K562 (cell line): ENCODE measurements around the gene UPK2. TPM values are rescaled to one million over a fixed set of nuclear protein-coding genes. Genes with fewer than 3 reads are reported as not detected.

Experiments used
- CBX2 ChIP-seq: fragments of 200-600 bp; sonication (generic); IDR thresholded peaks from one replicate; pipeline ENCODE4 v1.6.1; 2012; ENCODE audit warnings: mild to moderate bottlenecking, low read length, inconsistent platforms; ENCODE audit not compliant: insufficient read depth, poor library complexity, severe bottlenecking
- CHD1 ChIP-seq: fragments of 200-600 bp; sonication (generic); IDR thresholded peaks from one replicate; pipeline ENCODE4 v1.6.1; 2012; ENCODE audit warnings: mild to moderate bottlenecking, moderate library complexity, low read length, inconsistent platforms
- DMBX1 ChIP-seq: fragments of 250-450 bp; sonication (Bioruptor Pico); IDR thresholded peaks from 2 replicates; pipeline ENCODE4 v1.8.0; 2022; ENCODE audit warnings: inconsistent platforms, mild to moderate bottlenecking, moderate library complexity, borderline replicate concordance
- NONO ChIP-seq, 2 experiments: fragments of 200-400 bp in 1 of 2; fragments of 450-650 bp in 1 of 2; formaldehyde crosslinking in 1 of 2; IDR thresholded peaks; 2 replicates each; pipeline ENCODE4 v1.6.1; 2017; ENCODE audit warnings: low read depth in 2 of 2, mild to moderate bottlenecking in 2 of 2, moderate library complexity in 2 of 2, low read length in 1 of 2
- PCBP1 ChIP-seq: fragments of 200-400 bp; formaldehyde crosslinking; IDR thresholded peaks from 2 replicates; pipeline ENCODE4 v1.6.1; 2018; ENCODE audit warnings: mild to moderate bottlenecking, low read depth, low read length; ENCODE audit not compliant: poor library complexity, severe bottlenecking
- PTBP1 ChIP-seq: fragments of 200-400 bp; formaldehyde crosslinking; IDR thresholded peaks from 2 replicates; pipeline ENCODE4 v1.6.1; 2017; ENCODE audit warnings: low read depth, low read length
- SIN3A ChIP-seq, 2 experiments: fragments of 150-350 bp in 1 of 2; IDR thresholded peaks; 2 replicates each; pipeline ENCODE4 v1.6.1; 2011 to 2016; ENCODE audit warnings: borderline replicate concordance in 2 of 2, low read depth in 2 of 2, low read length in 2 of 2, mild to moderate bottlenecking in 2 of 2, moderate library complexity in 2 of 2; ENCODE audit not compliant: control insufficient read depth in 1 of 2
- SOX6 ChIP-seq: fragments of 450-650 bp; IDR thresholded peaks from 2 replicates; pipeline ENCODE4 v1.6.1; 2014; ENCODE audit warnings: mild to moderate bottlenecking
- XRCC4 ChIP-seq: IDR thresholded peaks from one replicate; pipeline ENCODE4 v1.6.1; 2011; ENCODE audit not compliant: insufficient read depth, insufficient read length; ENCODE audit errors: extremely low read depth
- ZNF124 ChIP-seq: sonication (generic); formaldehyde crosslinking; IDR thresholded peaks from 2 replicates; pipeline ENCODE4 v1.8.1; 2022; ENCODE audit warnings: missing genetic modification reagents
- ZNF133 ChIP-seq: fragments of 250-450 bp; sonication (Bioruptor Pico); IDR thresholded peaks from 2 replicates; pipeline ENCODE4 v1.4.0; 2020; ENCODE audit warnings: mild to moderate bottlenecking
- polyA plus RNA-seq, 8 experiments: library from polyadenylated mRNA; depleted of rRNA in 4 of 8; stranded (reverse) in 5 of 8; unstranded in 3 of 8; fragments of >200 nt; fragmentation: Nextera tagmentation in 2 of 8; fragmentation: Illumina TruSeq in 1 of 8; extraction: Ambion mirVana in 2 of 8; extraction: Trizol in 1 of 8; gene quantifications; 2 replicates each; pipeline versions ENCODE4 v1.2.1 to v1.2.3, GENCODE V29; 2011 to 2014; ENCODE audit warnings: inconsistent platforms in 1 of 8, missing spikeins in 1 of 8
- total RNA-seq, 7 experiments: library from RNA; depleted of rRNA in 6 of 7; stranded (reverse); fragments of >200 nt in 6 of 7; fragmentation: Illumina TruSeq in 2 of 7; extraction: Trizol in 2 of 7; gene quantifications; 2 replicates each; pipeline versions ENCODE4 v1.2.1 to v1.2.3, GENCODE V29; 2011 to 2021; ENCODE audit warnings: low replicate concordance in 1 of 7
- TF ChIP-seq, protein P1 (sequence below), 2 experiments: fragments of 450-650 bp in 1 of 2; sonication (generic) in 1 of 2; formaldehyde crosslinking; conservative IDR thresholded peaks; 2 replicates each; pipeline versions ENCODE4 v1.4.0 to v1.8.1; 2020 to 2022; ENCODE audit warnings: mild to moderate bottlenecking in 1 of 2, missing genetic modification reagents in 1 of 2
- TF ChIP-seq, protein P2 (sequence below): sonication (generic); formaldehyde crosslinking; IDR thresholded peaks from 2 replicates; pipeline ENCODE4 v1.9.0; 2022; ENCODE audit warnings: mild to moderate bottlenecking, missing genetic modification reagents
- TF ChIP-seq, protein P3 (sequence below): sonication (generic); formaldehyde crosslinking; IDR thresholded peaks from 2 replicates; pipeline ENCODE4 v1.8.0; 2023; ENCODE audit warnings: mild to moderate bottlenecking, missing genetic modification reagents
- TF ChIP-seq, protein P4 (sequence below): fragments of 450-650 bp; formaldehyde crosslinking; IDR thresholded peaks from 2 replicates; pipeline ENCODE4 v1.4.0; 2022; ENCODE audit warnings: missing genetic modification characterization
- TF ChIP-seq, protein P5 (sequence below), 2 experiments: IDR thresholded peaks; 2 replicates each; pipeline ENCODE4 v1.6.1; 2011; ENCODE audit warnings: borderline replicate concordance in 1 of 2, control low read depth in 1 of 2, low read depth in 1 of 2, low read length in 1 of 2, mild to moderate bottlenecking in 1 of 2, mixed read lengths in 1 of 2, moderate library complexity in 1 of 2; ENCODE audit not compliant: insufficient read depth in 1 of 2, insufficient read length in 1 of 2, poor library complexity in 1 of 2, severe bottlenecking in 1 of 2; ENCODE audit errors: extremely low read depth in 1 of 2

UPK2 gene
- total and polyA plus RNA-seq, 9 of the 15 experiments (the other 6 are each of a cell fraction or from before 2014, with no cell fraction given): not detected

DNA sequence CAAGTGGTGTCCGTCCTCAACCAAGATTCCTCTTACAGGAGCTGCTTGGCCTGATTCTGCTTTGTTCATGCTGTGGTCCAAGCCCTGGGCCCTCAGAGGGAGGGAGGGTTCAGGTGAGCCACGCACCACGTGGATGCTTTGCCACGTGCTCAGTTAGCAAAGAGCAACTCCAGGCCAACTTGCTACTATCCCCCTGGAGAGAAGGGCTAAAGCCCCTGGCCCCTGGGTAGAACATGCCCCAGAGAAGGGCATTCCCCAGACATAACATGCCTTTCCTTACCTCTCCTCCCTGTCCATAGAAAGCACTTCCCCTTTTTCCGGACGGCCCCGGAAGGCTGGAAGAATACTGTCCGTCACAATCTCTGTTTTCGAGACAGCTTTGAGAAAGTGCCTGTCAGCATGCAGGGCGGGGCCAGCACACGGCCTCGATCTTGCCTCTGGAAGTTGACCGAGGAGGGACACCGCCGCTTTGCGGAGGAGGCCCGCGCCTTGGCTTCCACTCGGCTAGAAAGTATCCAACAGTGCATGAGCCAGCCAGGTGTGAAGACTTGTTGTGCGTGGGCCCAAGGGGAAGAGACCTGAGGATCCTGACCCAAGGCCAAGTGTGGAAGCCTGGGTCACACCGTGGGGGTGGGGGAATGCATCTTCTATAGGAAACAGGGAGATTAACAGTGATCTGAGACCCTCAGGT is 24.2 kb downstream of the UPK2 start (continued):
- TF ChIP-seq, protein P1, sequence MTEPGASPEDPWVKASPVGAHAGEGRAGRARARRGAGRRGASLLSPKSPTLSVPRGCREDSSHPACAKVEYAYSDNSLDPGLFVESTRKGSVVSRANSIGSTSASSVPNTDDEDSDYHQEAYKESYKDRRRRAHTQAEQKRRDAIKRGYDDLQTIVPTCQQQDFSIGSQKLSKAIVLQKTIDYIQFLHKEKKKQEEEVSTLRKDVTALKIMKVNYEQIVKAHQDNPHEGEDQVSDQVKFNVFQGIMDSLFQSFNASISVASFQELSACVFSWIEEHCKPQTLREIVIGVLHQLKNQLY (CRISPR knock-in tag; conservative IDR thresholded peaks at IDR 0.05): no peak; a peak in 1 of 4 replicates
- TF ChIP-seq PTBP1 (no peak), SIN3A (IDR thresholded peaks at IDR 0.05; ENCODE audit: borderline replicate concordance in 2 of 2, control insufficient read depth in 1 of 2, low read depth in 2 of 2, low read length in 2 of 2) (no peak), CBX2 (no peak), CHD1 (no peak), PCBP1 (no peak), ZNF133 (CRISPR knock-in tag) (no peak), XRCC4 (no peak), ZNF124 (CRISPR knock-in tag) (no peak), NONO (IDR thresholded peaks at IDR 0.05; ENCODE audit: low read depth in 2 of 2, low read length in 1 of 2) (no peak), DMBX1 (CRISPR knock-in tag) (peak; percentile 59; the same call in 1 of the 2 replicates), SOX6 (peak; percentile 67)
- TF ChIP-seq, protein P2, sequence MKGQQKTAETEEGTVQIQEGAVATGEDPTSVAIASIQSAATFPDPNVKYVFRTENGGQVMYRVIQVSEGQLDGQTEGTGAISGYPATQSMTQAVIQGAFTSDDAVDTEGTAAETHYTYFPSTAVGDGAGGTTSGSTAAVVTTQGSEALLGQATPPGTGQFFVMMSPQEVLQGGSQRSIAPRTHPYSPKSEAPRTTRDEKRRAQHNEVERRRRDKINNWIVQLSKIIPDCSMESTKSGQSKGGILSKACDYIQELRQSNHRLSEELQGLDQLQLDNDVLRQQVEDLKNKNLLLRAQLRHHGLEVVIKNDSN (CRISPR knock-in tag): peak; percentile 94
- TF ChIP-seq, protein P3, sequence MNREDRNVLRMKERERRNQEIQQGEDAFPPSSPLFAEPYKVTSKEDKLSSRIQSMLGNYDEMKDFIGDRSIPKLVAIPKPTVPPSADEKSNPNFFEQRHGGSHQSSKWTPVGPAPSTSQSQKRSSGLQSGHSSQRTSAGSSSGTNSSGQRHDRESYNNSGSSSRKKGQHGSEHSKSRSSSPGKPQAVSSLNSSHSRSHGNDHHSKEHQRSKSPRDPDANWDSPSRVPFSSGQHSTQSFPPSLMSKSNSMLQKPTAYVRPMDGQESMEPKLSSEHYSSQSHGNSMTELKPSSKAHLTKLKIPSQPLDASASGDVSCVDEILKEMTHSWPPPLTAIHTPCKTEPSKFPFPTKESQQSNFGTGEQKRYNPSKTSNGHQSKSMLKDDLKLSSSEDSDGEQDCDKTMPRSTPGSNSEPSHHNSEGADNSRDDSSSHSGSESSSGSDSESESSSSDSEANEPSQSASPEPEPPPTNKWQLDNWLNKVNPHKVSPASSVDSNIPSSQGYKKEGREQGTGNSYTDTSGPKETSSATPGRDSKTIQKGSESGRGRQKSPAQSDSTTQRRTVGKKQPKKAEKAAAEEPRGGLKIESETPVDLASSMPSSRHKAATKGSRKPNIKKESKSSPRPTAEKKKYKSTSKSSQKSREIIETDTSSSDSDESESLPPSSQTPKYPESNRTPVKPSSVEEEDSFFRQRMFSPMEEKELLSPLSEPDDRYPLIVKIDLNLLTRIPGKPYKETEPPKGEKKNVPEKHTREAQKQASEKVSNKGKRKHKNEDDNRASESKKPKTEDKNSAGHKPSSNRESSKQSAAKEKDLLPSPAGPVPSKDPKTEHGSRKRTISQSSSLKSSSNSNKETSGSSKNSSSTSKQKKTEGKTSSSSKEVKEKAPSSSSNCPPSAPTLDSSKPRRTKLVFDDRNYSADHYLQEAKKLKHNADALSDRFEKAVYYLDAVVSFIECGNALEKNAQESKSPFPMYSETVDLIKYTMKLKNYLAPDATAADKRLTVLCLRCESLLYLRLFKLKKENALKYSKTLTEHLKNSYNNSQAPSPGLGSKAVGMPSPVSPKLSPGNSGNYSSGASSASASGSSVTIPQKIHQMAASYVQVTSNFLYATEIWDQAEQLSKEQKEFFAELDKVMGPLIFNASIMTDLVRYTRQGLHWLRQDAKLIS (CRISPR knock-in tag): no peak
- TF ChIP-seq, protein P4, sequence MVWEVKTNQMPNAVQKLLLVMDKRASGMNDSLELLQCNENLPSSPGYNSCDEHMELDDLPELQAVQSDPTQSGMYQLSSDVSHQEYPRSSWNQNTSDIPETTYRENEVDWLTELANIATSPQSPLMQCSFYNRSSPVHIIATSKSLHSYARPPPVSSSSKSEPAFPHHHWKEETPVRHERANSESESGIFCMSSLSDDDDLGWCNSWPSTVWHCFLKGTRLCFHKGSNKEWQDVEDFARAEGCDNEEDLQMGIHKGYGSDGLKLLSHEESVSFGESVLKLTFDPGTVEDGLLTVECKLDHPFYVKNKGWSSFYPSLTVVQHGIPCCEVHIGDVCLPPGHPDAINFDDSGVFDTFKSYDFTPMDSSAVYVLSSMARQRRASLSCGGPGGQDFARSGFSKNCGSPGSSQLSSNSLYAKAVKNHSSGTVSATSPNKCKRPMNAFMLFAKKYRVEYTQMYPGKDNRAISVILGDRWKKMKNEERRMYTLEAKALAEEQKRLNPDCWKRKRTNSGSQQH: no peak; the same call in 1 of the 2 replicates
- TF ChIP-seq, protein P5, sequence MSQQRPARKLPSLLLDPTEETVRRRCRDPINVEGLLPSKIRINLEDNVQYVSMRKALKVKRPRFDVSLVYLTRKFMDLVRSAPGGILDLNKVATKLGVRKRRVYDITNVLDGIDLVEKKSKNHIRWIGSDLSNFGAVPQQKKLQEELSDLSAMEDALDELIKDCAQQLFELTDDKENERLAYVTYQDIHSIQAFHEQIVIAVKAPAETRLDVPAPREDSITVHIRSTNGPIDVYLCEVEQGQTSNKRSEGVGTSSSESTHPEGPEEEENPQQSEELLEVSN (IDR thresholded peaks at IDR 0.05; ENCODE audit: borderline replicate concordance in 1 of 2, extremely low read depth in 1 of 2, insufficient read depth in 1 of 2, insufficient read length in 1 of 2, low read depth in 1 of 2, low read length in 1 of 2, poor library complexity in 1 of 2, severe bottlenecking in 1 of 2): peak; percentile 81 to 85
